HG02884 (cell line): ENCODE data around the gene HOXB4.

ENCODE experiments used
- ATAC-seq: cut with Tn5 transposase; IDR thresholded peaks from one replicate; pipeline ENCODE4 v1.9.1; 2021; ENCODE audit warnings: mild to moderate bottlenecking, moderate library complexity; ENCODE audit not compliant: unreplicated experiment

Gene HOXB4

GRCh38 chr17:48601539-48602425, 23.6 kb upstream of the HOXB4 start:
- ATAC-seq, result no peak

GRCh38 chr17:48601207-48601538, 23.0 kb upstream of the HOXB4 start:
- ATAC-seq, result no peak

- no peak for ATAC-seq
These were observed 22.3 kb upstream of the HOXB4 start for GRCh38 chr17:48600244-48601098.

GRCh38 chr17:48599354-48599753, 21.2 kb upstream of the HOXB4 start:
- ATAC-seq, result no peak

- ATAC-seq, result no peak
These were observed 20.6 kb upstream of the HOXB4 start for GRCh38 chr17:48598736-48599135.

GRCh38 chr17:48597778-48598631, 19.9 kb upstream of the HOXB4 start:
- no peak for ATAC-seq

GRCh38 chr17:48597528-48597777, 19.3 kb upstream of the HOXB4 start:
- ATAC-seq, result no peak

- no peak for ATAC-seq
These were observed 18.8 kb upstream of the HOXB4 start for GRCh38 chr17:48596735-48597527.

- no peak for ATAC-seq
These were observed 18.0 kb upstream of the HOXB4 start for GRCh38 chr17:48596000-48596734.

GRCh38 chr17:48595278-48595999, 17.3 kb upstream of the HOXB4 start:
- no peak for ATAC-seq

GRCh38 chr17:48594538-48595277, 16.6 kb upstream of the HOXB4 start:
- ATAC-seq, result no peak

- ATAC-seq, result no peak
These were observed 15.8 kb upstream of the HOXB4 start for GRCh38 chr17:48593840-48594537.

- no peak for ATAC-seq
These were observed 15.1 kb upstream of the HOXB4 start, which contains the start of gene HOXB5 for GRCh38 chr17:48593126-48593829. HOXB5 (minus strand) TSS chr17:48593779; CDS start chr17:48593682, 97 bp downstream.

GRCh38 chr17:48592577-48592976, 14.4 kb upstream of the HOXB4 start:
- no peak for ATAC-seq

- ATAC-seq, result no peak
These were observed 13.9 kb upstream of the HOXB4 start for GRCh38 chr17:48592057-48592514.

- ATAC-seq, result no peak
These were observed 13.3 kb upstream of the HOXB4 start for GRCh38 chr17:48591255-48592056.
